ENCODE data around the gene EMILIN1.

DNA sequence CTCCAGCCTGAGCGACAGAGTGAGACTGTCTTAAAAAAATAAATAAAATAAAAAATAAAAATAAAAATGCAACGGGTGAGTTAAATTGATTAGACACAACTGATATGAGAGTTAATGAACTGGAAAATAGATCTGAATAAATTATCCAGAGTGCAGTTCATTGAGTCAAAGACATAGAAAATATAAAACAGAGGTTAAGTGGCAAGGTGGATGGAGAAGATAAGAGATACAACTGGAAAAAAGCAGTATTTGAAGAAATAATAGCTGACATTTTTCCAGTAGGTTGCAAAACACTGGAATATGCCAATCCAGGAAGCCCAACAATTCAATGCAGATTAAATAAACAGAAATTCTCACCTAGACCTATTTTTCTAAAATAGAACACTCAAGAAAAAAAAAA lies 29.8 kb downstream of the EMILIN1 start:
- TF ChIP-seq, protein P1, sequence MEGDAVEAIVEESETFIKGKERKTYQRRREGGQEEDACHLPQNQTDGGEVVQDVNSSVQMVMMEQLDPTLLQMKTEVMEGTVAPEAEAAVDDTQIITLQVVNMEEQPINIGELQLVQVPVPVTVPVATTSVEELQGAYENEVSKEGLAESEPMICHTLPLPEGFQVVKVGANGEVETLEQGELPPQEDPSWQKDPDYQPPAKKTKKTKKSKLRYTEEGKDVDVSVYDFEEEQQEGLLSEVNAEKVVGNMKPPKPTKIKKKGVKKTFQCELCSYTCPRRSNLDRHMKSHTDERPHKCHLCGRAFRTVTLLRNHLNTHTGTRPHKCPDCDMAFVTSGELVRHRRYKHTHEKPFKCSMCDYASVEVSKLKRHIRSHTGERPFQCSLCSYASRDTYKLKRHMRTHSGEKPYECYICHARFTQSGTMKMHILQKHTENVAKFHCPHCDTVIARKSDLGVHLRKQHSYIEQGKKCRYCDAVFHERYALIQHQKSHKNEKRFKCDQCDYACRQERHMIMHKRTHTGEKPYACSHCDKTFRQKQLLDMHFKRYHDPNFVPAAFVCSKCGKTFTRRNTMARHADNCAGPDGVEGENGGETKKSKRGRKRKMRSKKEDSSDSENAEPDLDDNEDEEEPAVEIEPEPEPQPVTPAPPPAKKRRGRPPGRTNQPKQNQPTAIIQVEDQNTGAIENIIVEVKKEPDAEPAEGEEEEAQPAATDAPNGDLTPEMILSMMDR (IDR thresholded peaks at IDR 0.05; ENCODE audit: insufficient read depth, low read depth, low read length): no peak
- TF ChIP-seq EZH2 (IDR thresholded peaks at IDR 0.05; ENCODE audit: insufficient read depth, low read length): no peak

Measured in astrocyte (in vitro differentiated cells and primary cell).